Fibroblast of mammary gland (primary cell): ENCODE data around the gene MPP2.
"Not testable (repeated sequence)": the region's sequence is repeated elsewhere in the genome, so short reads cannot be mapped to it uniquely, and the experiment has no call there.

Source experiments
- DNase-seq: peaks from one replicate; pipeline ENCODE4 v3.0.0-alpha.2; 2010; ENCODE audit warnings: low read depth
- H3K4me3 ChIP-seq: 2 replicates; pipeline ENCODE4 v1.5.1; 2011; ENCODE audit warnings: low read depth, mild to moderate bottlenecking, low read length, moderate library complexity; ENCODE audit not compliant: control insufficient read depth
- TF ChIP-seq, protein P1 (sequence below): conservative IDR thresholded peaks from 2 replicates; pipeline ENCODE4 v1.5.1; 2011; ENCODE audit warnings: low read depth, low read length, inconsistent platforms; ENCODE audit not compliant: control insufficient read depth, insufficient read depth

MPP2 gene

DNA sequence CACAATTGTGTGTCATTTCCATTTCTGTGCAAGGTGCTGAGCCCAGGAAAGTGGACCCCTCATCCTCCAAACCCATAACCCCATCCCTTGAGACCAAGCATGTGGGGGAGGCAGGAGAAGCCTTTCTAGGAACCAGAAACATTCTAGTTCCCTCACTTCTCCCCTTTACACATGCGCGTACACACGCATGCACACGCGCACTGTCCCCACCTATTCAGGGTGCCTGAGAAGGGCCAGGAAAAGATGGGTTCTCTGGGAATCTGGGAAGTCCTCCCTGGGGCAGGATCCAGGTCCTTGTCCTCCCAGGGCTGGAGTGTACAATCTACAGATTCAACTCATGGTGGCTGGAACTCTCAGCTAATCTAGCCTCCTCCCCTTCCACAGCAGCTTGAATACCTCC lies 32.5 kb upstream of the MPP2 start:
- no peak overlapping the region for H3K4me3 ChIP-seq
- TF ChIP-seq, protein P1, sequence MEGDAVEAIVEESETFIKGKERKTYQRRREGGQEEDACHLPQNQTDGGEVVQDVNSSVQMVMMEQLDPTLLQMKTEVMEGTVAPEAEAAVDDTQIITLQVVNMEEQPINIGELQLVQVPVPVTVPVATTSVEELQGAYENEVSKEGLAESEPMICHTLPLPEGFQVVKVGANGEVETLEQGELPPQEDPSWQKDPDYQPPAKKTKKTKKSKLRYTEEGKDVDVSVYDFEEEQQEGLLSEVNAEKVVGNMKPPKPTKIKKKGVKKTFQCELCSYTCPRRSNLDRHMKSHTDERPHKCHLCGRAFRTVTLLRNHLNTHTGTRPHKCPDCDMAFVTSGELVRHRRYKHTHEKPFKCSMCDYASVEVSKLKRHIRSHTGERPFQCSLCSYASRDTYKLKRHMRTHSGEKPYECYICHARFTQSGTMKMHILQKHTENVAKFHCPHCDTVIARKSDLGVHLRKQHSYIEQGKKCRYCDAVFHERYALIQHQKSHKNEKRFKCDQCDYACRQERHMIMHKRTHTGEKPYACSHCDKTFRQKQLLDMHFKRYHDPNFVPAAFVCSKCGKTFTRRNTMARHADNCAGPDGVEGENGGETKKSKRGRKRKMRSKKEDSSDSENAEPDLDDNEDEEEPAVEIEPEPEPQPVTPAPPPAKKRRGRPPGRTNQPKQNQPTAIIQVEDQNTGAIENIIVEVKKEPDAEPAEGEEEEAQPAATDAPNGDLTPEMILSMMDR, result no peak
- DNase-seq, result no peak

DNA sequence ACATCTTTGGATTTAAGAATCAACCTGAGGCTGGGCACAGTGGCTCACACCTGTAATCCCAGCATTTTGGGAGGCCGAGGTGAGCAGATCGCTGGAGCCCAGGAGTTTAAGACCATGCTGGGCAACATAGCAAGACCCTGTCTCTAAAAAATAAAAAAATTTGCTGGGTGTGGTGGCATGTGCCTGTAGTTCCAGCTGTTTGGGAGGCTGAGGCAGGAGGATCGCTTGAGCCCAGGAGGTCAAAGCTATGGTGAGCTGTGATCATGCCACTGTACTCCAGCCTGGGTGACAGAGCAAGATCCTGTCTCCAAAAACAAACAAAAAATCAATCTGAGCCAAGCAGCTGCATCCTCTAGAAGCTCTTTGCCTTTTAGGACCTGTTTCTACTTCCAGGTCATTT lies 32.1 kb upstream of the MPP2 start:
- not testable (repeated sequence) for H3K4me3 ChIP-seq, DNase-seq

GRCh38 chr17:43938838-43939182 lies 31.5 kb upstream of the MPP2 start:
- no peak overlapping the region for H3K4me3 ChIP-seq
- DNase-seq, result no peak
- TF ChIP-seq, protein P1, result no peak

GRCh38 chr17:43936434-43936833 lies 29.1 kb upstream of the MPP2 start:
- TF ChIP-seq, protein P1, result no peak
- no peak overlapping the region for H3K4me3 ChIP-seq
- DNase-seq, result peak; percentile 76

DNA sequence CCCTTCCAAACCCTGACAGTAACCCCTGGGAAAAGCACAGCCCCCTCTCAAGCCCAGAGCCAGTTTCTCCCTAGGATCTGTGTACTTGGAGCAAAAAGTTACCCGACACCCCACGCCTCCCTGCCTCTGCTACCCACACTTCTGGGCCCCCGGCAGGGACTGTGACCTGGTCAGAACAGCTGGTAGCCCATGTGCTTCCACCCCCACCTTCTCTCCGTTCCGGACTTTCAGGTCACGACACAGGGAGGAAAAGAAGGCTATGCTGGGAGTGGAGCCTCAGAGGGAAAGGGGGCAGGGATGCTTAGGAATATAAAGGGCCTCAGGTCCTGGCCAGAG lies 28.6 kb upstream of the MPP2 start:
- DNase-seq, result no peak
- no peak overlapping the region for H3K4me3 ChIP-seq
- TF ChIP-seq, protein P1, result no peak

GRCh38 chr17:43935204-43935925 lies 28.0 kb upstream of the MPP2 start:
- no peak for DNase-seq
- no peak overlapping the region for H3K4me3 ChIP-seq
- TF ChIP-seq, protein P1, result no peak

DNA sequence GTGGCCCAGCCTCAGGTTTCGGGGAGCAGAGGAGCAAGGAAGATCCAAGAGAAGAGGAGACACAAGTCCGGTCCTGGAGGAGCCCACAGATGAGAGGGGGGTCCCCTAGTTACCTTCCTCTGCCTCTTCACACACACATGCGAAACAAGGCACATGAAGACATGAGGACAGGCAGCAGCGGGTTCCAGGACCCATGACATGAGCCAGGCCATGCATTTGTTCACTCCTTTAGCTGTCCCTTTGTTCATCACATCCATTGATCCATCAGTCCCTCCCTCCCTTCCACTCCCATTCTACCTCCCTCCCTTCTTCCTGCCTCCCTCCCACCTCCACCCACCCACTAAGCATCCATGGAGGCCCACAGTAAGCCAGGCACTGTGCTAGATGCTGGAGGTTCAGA lies 25.6 kb upstream of the MPP2 start:
- TF ChIP-seq, protein P1, result no peak
- no peak for DNase-seq
- H3K4me3 ChIP-seq, result no peak overlapping the region
